HG02870 (cell line): ENCODE results near the gene ETV2.
"Not testable (repeated sequence)": the region's sequence is repeated elsewhere in the genome, so short reads cannot be mapped to it uniquely, and the experiment has no call there.

Experiments
- ATAC-seq: cut with Tn5 transposase; IDR thresholded peaks from one replicate; pipeline ENCODE4 v1.9.1; 2021; ENCODE audit warnings: mild to moderate bottlenecking, moderate library complexity; ENCODE audit not compliant: unreplicated experiment

ETV2 gene

GRCh38 chr19:35641515-35642151 lies at the start of gene ETV2:
TSS of gene ETV2 (plus strand) at chr19:35641745. CDS start at chr19:35642461, 716 bp downstream.
- ATAC-seq = no peak

GRCh38 chr19:35592226-35592625 lies 49.3 kb upstream of the ETV2 start:
- ATAC-seq = no peak

- not testable (repeated sequence) for ATAC-seq
Observed at GRCh38 chr19:35595026-35595425, 46.5 kb upstream of the ETV2 start.

- no peak for ATAC-seq
Observed at GRCh38 chr19:35595928-35596327, 45.6 kb upstream of the ETV2 start.

GRCh38 chr19:35596366-35596999 lies 45.1 kb upstream of the ETV2 start:
- no peak for ATAC-seq

GRCh38 chr19:35601971-35602370 lies 39.6 kb upstream of the ETV2 start:
- no peak for ATAC-seq

- not testable (repeated sequence) for ATAC-seq
Observed at GRCh38 chr19:35604436-35604835, 37.1 kb upstream of the ETV2 start.

- not testable (repeated sequence) for ATAC-seq
Observed at GRCh38 chr19:35607170-35607569, 34.4 kb upstream of the ETV2 start.

- ATAC-seq = no peak
Observed at GRCh38 chr19:35607661-35608060, 33.9 kb upstream of the ETV2 start.

GRCh38 chr19:35608251-35608650 lies 33.3 kb upstream of the ETV2 start:
- ATAC-seq = no peak

GRCh38 chr19:35609851-35610353 lies 31.6 kb upstream of the ETV2 start:
- no peak for ATAC-seq

- no peak for ATAC-seq
Observed at GRCh38 chr19:35612224-35612558, 29.4 kb upstream of the ETV2 start.

GRCh38 chr19:35612559-35613321 lies 28.8 kb upstream of the ETV2 start, which contains the start of gene HAUS5:
TSS of gene HAUS5 (plus strand) at chr19:35612735. CDS start at chr19:35612795, 60 bp downstream.
- no peak for ATAC-seq

GRCh38 chr19:35613574-35613973 lies 28.0 kb upstream of the ETV2 start:
- ATAC-seq = no peak

GRCh38 chr19:35615036-35615435 lies 26.5 kb upstream of the ETV2 start:
- ATAC-seq = no peak

GRCh38 chr19:35618857-35619256 lies 22.7 kb upstream of the ETV2 start:
- no peak for ATAC-seq

GRCh38 chr19:35619290-35619923 lies 22.1 kb upstream of the ETV2 start:
- ATAC-seq = no peak

- no peak for ATAC-seq
Observed at GRCh38 chr19:35620001-35620400, 21.5 kb upstream of the ETV2 start.

GRCh38 chr19:35621708-35622107 lies 19.8 kb upstream of the ETV2 start:
- ATAC-seq = no peak

- no peak for ATAC-seq
Observed at GRCh38 chr19:35622750-35623149, 18.8 kb upstream of the ETV2 start.

- ATAC-seq = no peak
Observed at GRCh38 chr19:35623327-35624010, 18.1 kb upstream of the ETV2 start.
